ENCODE measurements around the gene TEKT5. TPM values are rescaled to one million over a fixed set of nuclear protein-coding genes. Genes with fewer than 3 reads are reported as not detected.

TEKT5 gene
- total RNA-seq, 4 donors from 2014 or later = 0.51 to 0.94 TPM; not detected in 2

- TF ChIP-seq CTCF (IDR thresholded peaks at IDR 0.05; ENCODE audit: low read depth) = no peak
Measured at GRCh38 chr16:10641555-10641952, 53.2 kb downstream of the TEKT5 start.

GRCh38 chr16:10640934-10641333 lies 53.8 kb downstream of the TEKT5 start:
- no peak for TF ChIP-seq CTCF (IDR thresholded peaks at IDR 0.05; ENCODE audit: low read depth)

- no peak for TF ChIP-seq CTCF (IDR thresholded peaks at IDR 0.05; ENCODE audit: low read depth)
Measured at GRCh38 chr16:10638101-10638500, 56.6 kb downstream of the TEKT5 start.

- no peak for TF ChIP-seq CTCF (IDR thresholded peaks at IDR 0.05; ENCODE audit: low read depth)
Measured at GRCh38 chr16:10637337-10638037, 57.2 kb downstream of the TEKT5 start.

GRCh38 chr16:10635365-10636021 lies 59.2 kb downstream of the TEKT5 start:
- TF ChIP-seq CTCF (IDR thresholded peaks at IDR 0.05; ENCODE audit: low read depth) = no peak

- no peak for TF ChIP-seq CTCF (IDR thresholded peaks at IDR 0.05; ENCODE audit: low read depth)
Measured at GRCh38 chr16:10631886-10632285, 62.8 kb downstream of the TEKT5 start.

GRCh38 chr16:10629592-10629963 lies 65.2 kb downstream of the TEKT5 start:
- TF ChIP-seq CTCF (IDR thresholded peaks at IDR 0.05; ENCODE audit: low read depth) = no peak

Data from subcutaneous adipose tissue (tissue), 4 donors.